HG03196 (cell line): ENCODE data around the gene SAA4.
"Not testable (repeated sequence)": the region's sequence is repeated elsewhere in the genome, so short reads cannot be mapped to it uniquely, and the experiment has no call there.

Experiments used
- ATAC-seq: cut with Tn5 transposase; IDR thresholded peaks from one replicate; pipeline ENCODE4 v1.9.1; 2021; ENCODE audit not compliant: unreplicated experiment

The SAA4 gene

GRCh38 chr11:18191376-18191775 lies 45.2 kb downstream of the SAA4 start:
- ATAC-seq, result no peak

DNA sequence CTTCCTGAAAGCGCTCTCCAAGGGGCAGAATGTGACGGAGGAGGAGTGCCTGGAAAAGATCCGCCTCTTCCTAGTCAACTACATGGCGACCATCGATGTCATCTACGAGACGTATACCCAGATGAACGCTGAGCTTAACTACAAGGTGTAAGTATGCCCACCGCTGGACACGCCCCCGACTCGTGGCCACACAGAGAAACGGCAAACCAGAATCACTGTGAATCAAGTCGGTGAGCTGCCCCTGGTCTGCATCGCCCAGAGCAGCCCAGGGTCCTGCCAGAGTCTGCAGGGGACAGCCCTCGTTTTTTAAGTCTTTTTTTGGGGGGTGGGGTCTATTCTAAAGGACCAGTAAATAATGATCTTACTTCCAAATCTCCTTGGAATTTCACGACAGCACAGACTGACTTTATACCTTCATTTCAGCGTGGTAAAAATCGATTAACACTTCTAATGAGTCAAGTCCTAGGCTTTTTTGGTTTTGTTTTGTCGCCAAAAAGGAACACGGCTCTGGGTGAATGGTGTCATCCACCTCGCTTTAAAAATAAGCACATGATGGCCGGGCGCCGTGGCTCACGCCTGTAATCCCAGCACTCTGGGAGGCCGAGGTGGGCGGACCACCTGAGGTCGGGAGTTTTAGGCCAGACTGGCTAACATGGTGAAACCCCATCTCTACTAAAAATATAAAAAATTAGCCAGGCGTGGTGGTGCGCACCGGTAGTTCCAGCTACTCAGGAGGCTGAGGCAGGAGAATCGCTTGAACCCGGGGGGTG lies 46.9 kb downstream of the SAA4 start:
- not testable (repeated sequence) for ATAC-seq

GRCh38 chr11:18188796-18189195 lies 47.8 kb downstream of the SAA4 start:
- no peak for ATAC-seq
